NCI-H1436 (cell line): Measurements from ENCODE around the gene TGIF2.
"Not testable (repeated sequence)": the region's sequence is repeated elsewhere in the genome, so short reads cannot be mapped to it uniquely, and the experiment has no call there.

Source experiments
- DNase-seq: peaks from one replicate; lab custom pipeline; 2025; lab: John Stamatoyannopoulos, UW

The TGIF2 gene

DNA sequence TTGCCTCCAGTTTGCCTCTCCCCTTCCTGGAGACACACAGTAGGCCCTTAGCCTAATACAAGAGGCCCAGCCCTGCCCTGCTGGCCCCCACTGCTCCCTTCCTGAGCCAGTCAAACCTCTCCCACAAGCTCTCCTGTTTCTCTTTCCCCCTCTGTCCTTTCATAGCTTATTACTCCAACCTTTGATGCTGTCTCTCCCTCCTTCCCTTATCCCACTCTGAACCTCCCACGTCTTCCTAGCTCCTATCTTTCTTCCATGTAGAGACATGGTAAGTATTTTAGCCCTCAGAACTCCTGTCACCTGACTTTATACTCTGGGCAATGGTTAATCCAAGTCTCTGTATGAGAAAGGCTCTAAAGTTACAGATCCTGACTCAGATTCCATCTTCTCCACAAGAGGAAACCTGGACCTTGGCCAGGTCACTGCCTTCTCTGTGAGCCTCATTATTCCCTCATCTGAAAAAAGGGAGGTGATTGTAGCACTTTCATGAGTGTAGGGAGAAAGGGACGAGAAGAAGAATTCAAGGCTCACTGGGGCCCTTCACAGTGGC, 6.7 kb downstream of the TGIF2 start:
- no peak for DNase-seq

DNA sequence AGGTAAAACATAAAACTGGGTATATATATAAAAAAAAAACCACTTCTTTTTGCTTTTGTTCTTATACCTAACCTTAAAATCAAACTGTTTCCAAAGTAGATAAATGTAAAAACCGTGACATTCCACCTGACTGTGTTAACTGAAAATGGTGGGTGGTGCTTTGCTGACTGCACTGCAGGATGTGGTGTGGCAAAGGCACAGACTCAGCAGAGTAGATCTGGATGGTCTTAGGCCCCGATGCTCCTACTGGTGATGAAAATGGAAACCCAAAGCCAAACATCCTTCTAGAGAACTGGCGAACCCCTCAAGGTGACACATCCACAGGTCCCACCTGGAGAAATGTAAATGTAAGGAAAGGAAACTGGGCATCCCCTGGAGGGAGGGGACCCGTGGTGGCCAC, 8.9 kb downstream of the TGIF2 start:
- DNase-seq = no peak

DNA sequence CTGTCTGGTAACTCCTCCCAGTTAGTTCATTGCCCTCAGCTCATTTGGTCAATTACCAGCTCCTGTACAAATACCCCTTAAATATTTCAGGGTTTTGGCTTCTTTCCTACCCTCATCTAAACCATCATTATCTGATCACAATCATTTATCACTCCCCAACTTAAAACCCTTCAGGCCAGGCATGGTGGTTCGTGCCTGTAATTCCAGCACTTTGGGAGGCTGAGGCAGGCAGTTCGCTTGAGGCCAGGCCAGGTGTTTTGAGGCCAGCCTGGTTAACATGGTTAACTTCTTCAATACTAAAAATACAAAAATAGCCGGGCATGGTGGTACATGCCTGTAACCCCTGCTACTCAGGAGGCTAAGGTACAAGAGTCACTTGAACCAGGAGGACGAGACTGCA, 9.4 kb downstream of the TGIF2 start:
- no peak for DNase-seq

DNA sequence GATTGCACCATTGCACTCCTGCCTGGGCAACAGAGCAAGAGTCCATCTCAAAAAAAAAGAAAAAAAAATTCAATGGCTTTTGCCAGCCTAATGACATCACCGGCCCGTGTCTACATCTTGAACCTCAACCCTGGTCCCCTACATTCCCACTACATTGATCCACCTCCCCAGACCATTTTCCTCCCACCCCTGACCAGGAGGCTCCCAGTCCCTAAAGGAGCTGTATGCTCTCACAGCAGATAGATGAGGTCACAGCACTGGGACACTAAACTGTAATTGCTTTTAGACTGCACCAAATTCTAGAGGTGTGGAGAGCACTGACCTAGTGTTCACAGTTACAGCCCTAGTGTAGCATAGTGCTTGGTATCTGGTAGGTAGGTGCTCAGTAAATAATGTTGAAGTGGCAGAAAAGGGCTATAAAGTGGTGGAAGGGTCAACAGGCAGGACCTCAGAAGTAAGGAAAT, 10.7 kb downstream of the TGIF2 start:
- DNase-seq = no peak

DNA sequence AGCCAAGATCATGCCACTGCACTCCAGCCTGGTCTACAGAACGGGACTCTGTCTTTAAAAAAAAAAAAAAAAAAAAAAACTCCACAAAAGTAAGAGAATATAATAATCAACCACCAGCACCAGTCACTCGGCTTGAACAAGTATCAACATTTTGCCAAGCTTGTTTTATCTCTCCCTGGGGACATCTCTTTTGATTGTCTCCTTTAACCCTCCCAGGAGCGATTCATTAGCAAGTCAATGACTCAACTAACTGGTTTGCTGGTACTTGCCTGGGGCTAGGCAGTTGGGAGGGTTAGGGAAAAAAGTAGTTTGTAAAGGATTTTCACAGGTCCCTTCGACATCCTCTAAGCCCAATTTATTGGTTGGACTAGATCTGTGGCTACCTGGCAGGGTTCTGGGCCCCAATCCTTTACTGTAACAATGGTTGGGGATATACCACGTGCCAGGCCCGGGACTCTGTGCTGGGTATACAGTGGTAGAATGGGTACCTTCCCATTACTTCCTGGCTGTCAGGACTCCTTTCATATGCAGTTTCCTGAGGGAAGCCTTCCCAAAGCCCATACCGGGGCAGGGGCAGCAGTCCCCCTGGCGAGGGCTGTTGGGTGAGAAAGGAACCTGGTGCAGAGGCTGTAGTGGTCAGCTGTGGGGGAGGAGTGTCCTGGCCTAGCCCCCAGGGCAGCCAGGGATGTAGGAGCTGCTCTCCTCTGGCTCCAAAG, 12.2 kb downstream of the TGIF2 start:
- DNase-seq = peak; percentile 83

DNA sequence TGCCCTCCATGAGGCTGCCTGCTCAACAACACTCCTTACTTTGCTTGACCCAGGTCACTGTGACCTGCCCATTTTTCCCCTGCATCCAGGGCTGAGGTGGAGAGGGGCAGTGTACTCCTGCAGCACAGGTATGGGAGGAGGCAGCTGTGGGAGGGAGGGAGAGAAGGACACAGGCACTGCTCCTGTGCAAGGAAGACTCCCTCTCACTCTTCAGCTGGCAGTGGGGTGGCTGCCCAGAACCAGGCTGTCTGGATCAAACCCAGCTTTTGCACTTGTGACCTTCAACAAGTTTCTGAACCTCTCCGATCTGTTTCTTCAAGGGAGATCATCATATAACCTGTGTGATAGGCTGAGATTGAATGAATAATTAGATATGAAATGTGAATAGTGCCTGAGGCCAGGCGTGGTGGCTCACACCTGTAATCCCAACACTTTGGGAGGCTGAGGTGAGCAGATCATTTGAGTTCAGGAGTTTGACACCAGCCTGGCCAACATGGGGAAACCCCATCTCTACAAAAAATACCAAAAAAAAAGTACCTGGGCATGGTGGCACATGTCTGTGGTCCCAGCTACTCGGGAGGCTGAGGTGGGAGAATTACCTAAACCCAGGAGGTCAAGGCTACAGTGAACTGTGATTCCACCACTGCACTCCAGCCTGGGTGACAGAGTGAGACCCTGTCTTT, 14.1 kb downstream of the TGIF2 start:
- no peak for DNase-seq

DNA sequence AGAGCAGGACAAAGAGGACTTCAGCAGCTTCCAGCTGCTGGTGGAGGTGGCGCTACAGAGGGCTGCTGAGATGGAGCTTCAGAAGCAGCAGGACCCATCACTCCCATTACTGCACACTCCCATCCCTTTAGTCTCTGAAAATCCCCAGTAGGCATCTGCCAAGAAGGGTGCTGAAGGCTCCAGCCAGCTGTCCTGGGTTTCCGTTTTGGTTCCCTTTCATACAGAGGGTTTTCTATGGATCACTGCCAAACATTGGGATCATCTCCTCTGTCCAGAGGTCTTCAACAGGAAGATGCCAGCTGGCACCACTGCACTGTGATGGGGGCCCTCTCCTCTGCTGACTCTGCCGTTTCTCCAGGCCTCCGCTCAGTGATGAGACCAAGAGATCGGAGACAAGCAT, 17.9 kb downstream of the TGIF2 start:
- no peak for DNase-seq

DNA sequence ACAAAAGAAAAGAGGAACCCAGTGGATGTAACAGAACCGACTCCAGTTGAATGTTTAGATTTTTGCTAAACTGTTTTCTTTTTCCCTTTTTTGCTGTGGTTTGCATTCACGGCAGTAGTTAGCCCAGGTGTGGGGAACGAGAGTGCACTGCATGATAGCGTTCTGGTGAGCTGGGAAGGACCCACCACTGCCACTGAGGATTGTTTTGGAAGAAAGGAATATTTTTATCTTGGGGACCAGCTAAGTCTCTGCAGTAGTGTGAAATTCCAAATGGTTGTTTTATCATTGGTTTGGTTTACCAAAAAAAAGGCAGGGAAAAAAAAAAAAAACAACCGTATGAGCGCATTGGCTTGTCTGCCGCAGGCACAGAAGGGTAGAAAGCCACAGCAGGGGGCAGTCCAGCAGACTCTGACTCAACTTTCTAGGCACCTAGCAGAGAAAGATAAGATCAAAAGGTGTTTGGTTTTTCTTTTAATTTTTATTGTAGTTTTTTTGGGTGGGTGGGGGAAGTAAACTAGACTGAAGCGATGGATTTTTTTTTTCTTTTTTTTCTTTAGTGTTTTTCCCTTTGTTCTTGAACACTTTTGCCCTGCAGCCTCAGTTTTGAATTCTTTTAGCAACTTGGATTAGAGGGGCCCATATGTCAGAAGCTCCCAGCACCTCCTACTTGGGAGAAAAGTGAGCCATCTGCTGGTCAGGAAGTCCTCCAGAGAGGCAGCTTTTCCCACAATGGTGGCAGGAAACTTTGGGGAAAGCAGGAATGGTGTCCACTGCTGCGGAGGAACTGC, 18.7 kb downstream of the TGIF2 start:
- no peak for DNase-seq

DNA sequence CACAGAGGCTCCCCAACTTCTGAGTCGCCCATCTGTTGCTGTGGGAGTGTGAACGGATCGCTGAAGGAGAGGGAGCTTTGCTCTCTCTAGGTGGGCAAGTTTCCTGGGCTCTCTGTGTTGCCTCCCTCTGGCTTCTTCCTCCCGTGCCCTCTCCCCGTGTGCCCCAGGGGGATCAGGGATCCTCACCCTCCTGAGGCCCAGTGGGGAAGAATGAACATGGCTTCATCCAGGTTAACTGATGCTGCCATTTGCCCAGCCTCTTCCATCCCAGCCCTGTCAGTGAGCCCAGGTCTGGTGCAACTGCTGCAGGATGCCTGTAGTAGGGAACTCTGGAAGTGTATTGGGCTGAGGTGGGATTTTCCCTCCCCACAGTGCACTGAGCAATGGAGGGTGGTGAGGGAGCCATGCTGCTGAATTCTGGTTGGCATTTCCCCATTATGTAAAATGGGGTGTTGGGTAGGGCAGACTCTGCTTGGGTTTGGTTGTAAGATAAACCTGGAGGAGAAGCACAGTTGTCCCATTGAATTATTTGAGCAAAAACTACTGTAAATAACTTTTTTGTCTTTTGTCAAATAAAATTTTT, 20.0 kb downstream of the TGIF2 start:
- DNase-seq = no peak

DNA sequence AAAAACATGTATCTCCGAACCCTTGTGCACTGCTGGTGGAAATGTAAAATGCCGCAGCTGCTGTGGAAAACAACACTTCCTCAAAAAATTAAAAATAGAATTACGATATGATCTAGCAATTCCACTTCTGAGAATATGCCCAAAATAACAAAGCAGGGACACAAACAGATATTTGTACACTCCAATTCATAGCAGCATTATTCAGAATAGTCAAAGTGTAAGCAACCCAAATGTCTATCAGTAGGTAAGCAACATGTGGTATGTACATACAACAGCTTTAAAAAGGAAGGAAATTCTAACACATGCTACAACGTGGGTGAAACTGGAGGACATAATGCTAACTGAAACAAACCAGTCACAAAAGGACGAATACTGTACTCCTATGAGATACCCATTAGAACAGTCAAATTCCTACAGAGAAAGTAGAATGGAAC, 26.5 kb downstream of the TGIF2 start:
- no peak for DNase-seq

DNA sequence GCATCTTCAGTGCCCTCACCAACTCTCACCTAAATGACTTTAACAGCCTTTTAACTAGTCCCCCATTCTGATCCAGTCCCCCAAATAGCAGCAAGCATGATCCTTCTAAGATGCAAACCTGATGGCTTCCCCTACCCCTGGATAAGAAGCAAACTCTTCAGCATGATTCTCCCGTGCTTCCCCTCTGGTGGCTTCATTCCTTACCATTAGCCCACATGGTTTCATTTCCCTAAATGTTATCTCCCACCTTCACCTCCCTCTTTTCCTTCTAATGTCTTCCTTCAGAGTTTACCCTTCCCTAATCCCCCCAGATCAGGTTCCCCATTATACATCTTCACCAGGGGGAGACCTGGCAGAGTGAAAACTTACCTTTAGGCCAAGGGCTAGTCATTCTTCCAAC, 28.1 kb downstream of the TGIF2 start:
- no peak for DNase-seq

DNA sequence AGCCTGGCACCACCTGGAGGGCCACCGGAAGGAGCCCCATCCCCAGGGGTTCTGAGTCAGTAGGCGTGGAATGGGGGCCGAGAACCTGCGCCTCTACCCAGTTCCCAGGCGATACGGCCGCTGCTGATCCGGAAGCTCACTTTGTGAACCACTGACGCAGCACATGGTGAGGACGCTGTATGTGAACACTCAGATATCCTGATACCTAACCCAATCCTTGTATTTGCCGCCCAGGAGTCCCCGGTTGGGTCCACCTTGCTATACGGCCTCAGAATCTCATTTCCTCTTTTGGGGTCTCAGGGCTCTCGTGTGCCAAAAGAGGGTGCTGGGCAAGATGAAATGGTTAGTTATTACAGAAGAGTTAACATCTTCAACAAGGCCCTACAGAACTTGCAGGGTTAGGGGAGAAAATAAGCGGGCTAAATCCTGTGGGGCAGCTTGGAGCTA, 31.6 kb downstream of the TGIF2 start:
- peak; percentile 15 for DNase-seq

DNA sequence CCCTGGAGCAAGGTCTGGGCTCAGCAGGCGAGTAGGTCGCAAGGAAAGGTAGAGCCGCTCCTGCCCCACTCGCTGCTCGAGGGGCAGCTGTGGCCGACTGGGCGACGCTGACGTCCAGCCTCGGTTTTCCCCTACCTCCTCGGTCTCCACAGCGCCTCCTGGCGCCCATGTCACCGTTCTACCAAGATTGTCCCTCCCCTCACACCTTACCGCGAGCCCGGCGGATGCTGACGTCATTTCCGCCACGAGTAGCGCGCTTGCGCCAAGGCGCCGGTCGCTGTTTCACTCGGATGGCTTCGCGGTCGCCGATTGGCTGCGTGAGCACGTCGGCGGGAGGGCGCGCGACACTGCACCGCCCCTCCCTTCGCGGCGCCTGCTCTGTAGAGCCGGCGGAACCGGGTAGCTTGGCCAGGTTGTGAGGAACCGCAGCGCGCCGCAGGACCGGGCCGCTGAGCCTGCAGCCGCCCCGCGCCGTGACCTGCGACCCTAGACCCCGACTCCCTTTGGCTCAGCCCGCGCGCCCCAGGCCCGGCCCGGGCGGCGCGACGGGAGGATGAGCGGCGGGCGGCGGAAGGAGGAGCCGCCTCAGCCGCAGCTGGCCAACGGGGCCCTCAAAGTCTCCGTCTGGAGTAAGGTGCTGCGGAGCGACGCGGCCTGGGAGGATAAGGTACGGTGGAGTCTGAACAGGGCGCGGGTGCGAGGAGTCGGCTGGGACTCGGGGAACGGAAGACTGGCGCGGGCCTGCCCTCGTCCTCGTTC, 32.2 kb downstream of the TGIF2 start, which contains the start of gene RAB5IF:
Gene RAB5IF, plus strand, starts transcription at position 381 of the 759 bp plus-strand sequence. Its CDS starts 173 bp downstream, at position 554.
- DNase-seq = peak; percentile 98

DNA sequence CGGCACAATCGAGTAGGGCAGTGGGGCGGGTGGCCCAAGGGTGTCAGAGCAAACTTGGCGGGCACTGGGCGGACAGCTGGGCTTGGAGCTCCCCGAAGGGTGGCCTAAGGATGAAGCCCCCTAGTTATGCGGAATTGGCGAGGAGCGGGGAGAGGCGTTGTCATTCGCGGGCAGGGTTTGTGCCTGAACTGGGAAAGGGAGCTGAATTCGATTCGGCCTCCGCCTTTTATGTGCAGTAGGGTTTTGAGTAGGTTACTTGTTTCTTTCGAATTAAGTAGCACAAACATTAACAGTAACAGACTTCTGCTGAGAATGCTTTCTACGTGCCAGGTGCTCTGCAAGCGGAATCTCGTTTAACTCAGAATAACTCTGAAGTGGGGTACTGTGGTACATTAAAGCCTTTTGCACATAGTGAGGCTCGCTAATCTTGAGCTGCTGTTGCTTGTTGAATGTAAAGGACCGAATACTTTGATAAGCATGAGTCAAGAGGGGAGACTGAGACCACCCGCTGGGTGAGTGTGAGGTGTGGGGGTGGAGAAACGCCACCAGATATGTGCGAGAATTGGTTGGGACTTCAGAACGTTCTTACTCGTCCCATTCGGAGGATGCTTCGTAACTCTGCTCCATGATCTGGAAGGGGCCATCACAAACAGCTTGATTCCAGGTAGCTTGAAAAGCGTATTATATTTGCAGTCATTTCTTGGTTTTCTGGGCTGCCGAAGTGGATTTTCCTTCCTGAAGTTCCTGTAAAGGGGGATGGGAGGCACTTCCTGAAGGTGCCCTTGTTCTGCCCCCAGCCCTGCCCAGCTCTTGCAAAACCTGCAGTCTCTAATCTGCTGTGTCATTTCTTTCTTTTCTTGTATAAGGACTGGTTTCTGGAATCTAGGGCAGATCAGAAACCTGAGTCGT, 33.0 kb downstream of the TGIF2 start:
- DNase-seq = no peak

DNA sequence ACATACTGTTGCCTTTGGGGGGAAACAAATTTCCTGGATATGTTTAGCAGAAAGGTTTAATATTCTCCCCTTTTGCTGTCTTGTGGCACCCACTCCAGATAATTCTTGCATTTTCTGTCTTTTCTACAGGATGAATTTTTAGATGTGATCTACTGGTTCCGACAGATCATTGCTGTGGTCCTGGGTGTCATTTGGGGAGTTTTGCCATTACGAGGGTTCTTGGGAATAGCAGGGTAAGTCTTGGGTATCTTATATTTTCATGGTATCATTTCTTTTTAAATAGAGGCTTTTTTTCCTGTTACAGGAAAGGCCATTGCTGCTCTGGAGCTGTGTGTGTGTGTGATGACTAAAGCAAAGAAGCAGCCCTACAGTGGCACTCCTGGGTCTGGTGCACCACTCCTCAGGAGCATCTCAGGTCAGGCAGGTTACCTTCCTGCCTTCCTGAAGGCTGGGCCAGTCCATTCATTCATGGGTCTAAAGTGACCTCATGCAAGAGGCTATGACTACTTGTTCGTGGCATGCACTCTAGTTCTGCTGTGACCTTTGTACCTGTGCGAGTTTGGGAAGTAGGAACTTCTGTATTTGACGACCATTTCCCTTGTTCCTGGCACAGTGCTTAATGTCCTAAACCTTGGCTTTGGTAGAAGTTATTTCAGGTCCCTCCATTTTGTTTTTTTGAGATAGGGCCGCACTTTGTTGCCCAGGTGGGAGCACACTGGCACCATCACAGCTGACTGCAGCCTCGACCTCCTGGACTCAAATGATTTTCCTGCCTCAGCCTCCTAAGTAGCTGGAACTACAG, 34.4 kb downstream of the TGIF2 start:
- no peak for DNase-seq

DNA sequence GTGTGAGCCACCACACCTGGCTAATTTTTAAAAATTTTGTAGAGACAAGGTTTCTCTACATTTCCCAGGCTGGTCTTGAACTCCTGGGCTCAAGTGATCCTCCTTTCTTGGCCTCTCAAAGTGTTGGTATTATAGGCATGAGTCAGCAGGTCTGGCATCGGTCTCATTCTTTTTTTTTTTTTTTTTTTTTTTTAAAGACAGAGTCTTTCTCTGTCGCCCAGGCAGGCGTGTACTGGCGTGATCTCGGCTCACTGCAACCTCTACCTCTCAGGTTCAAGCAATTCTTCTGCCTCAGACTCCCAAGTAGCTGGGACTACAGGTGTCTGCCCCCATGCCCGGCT, 35.0 kb downstream of the TGIF2 start:
- not testable (repeated sequence) for DNase-seq

DNA sequence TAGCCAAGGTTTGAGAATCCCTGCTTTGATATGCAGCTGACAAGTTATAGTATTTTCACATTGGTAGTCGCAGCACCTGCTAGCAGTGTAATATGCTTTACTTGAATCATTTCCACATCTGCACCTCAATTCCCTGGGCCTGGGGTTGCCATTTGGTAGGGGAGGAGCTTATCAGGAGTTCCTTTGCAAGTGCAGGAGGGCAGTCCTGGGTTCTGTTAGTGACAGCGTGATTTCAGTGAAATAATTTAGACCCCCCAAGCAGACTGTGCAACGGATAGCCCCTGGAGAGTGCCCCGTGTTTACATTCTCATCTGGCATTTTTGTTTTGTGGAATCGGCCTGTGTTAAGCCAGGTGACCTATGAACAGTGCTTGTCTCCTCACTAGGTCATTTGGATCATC, 38.2 kb downstream of the TGIF2 start:
- no peak for DNase-seq

DNA sequence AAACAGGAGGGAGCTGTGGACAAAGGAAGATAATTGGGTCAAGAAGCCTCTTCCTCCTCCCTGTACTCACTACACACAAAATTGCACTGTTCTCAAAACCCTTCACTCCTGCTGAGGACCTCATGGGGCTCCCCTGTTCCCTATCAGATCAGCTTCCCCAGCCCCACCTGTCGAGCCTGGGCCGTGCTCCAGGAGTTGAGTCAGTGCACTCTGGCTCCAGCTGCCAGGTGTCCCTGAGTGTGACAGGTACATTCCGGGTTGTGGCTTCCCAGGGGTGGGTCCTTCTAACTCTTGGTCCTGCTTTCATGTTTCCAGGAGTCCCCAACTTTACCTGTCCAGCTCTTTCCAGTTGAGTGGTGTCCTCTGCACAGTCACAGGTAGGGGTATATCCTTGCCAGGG, 40.6 kb downstream of the TGIF2 start:
- DNase-seq = no peak

DNA sequence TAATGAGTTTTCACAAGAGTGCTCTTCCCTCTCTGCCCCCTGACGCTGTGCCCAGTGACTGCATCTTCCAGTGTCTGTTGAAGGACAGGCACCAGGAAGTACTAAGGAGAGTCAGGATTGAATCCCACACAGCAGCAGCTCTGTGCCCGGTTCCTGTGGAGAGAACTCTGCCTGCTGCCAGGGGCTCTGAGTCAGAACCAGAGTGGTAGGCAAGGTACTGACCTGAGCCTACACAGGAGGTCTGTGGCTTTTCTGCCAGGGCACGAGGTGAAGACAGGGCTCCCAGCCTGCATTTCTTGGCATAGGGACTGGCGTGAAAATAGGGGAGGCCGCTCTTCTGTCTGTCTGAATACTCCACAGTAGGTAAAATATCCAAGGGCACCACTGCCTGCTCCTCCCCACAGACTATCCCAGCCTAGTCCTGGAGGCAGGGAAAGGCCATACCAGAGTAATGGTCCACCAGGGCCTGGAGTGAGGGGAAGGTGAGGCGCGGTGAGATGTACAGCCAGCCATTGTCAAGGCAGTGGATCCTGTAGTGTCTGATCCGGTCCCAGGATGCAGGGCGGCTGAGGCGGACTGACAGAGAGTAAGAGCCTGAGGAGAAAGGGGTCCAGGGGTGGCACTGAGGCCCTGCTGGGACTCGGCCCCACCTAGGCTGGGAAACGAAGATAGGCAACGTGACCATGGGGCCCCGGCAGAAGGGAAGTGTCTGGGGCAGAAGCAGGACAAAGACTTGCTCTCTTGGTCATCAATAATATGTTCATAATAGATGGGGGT, 41.6 kb downstream of the TGIF2 start:
- DNase-seq = no peak
